Middle frontal gyrus (tissue), 1 donor: ENCODE results near the gene SLC38A6.

Source experiments
- DNase-seq: peaks from one replicate; pipeline ENCODE4 v3.0.0-alpha.2; 2015; ENCODE audit warnings: low spot score; ENCODE audit errors: extremely low spot score

SLC38A6 gene

GRCh38 chr14:60977847-60978246 is 3.2 kb upstream of the SLC38A6 start:
- no peak for DNase-seq

GRCh38 chr14:60981633-60982455 is 799 bp downstream of the SLC38A6 start:
- no peak for DNase-seq

GRCh38 chr14:60984196-60984595 is 3.2 kb downstream of the SLC38A6 start:
- DNase-seq: no peak

GRCh38 chr14:60986500-60986899 is 5.5 kb downstream of the SLC38A6 start:
- no peak for DNase-seq

GRCh38 chr14:60989599-60989998 is 8.6 kb downstream of the SLC38A6 start:
- no peak for DNase-seq

- DNase-seq: no peak
Measured at GRCh38 chr14:60998617-60999016, 17.6 kb downstream of the SLC38A6 start.

- DNase-seq: no peak
Measured at GRCh38 chr14:60999536-60999935, 18.5 kb downstream of the SLC38A6 start.

GRCh38 chr14:61003571-61003970 is 22.5 kb downstream of the SLC38A6 start:
- no peak for DNase-seq

- no peak for DNase-seq
Measured at GRCh38 chr14:61019537-61019936, 38.5 kb downstream of the SLC38A6 start.

- peak; percentile 75 for DNase-seq
Measured at GRCh38 chr14:61025251-61026223, 44.5 kb downstream of the SLC38A6 start.

GRCh38 chr14:61026526-61026925 is 45.5 kb downstream of the SLC38A6 start:
- no peak for DNase-seq

- DNase-seq: no peak
Measured at GRCh38 chr14:61031026-61031425, 50.0 kb downstream of the SLC38A6 start.

- no peak for DNase-seq
Measured at GRCh38 chr14:61033054-61033453, 52.0 kb downstream of the SLC38A6 start.

- DNase-seq: no peak
Measured at GRCh38 chr14:61033855-61034254, 52.8 kb downstream of the SLC38A6 start.

GRCh38 chr14:61034416-61035120 is 53.5 kb downstream of the SLC38A6 start:
- no peak for DNase-seq

- no peak for DNase-seq
Measured at GRCh38 chr14:61037215-61037614, 56.2 kb downstream of the SLC38A6 start.

- no peak for DNase-seq
Measured at GRCh38 chr14:61041704-61042103, 60.7 kb downstream of the SLC38A6 start.

- no peak for DNase-seq
Measured at GRCh38 chr14:61042220-61042619, 61.2 kb downstream of the SLC38A6 start.

GRCh38 chr14:61043506-61043905 is 62.5 kb downstream of the SLC38A6 start:
- no peak for DNase-seq

- no peak for DNase-seq
Measured at GRCh38 chr14:61047021-61047420, 66.0 kb downstream of the SLC38A6 start.

GRCh38 chr14:61048640-61049039 is 67.6 kb downstream of the SLC38A6 start:
- DNase-seq: no peak

GRCh38 chr14:61050417-61050816 is 69.4 kb downstream of the SLC38A6 start:
- DNase-seq: no peak
